NCI-H82 (cell line): Measurements from ENCODE around the gene TIMM21.

Experiments
- DNase-seq: peaks from one replicate; lab custom pipeline; 2025; lab: John Stamatoyannopoulos, UW

TIMM21 gene

GRCh38 chr18:74194691-74195090 is 46.4 kb downstream of the TIMM21 start:
- DNase-seq: no peak

DNA sequence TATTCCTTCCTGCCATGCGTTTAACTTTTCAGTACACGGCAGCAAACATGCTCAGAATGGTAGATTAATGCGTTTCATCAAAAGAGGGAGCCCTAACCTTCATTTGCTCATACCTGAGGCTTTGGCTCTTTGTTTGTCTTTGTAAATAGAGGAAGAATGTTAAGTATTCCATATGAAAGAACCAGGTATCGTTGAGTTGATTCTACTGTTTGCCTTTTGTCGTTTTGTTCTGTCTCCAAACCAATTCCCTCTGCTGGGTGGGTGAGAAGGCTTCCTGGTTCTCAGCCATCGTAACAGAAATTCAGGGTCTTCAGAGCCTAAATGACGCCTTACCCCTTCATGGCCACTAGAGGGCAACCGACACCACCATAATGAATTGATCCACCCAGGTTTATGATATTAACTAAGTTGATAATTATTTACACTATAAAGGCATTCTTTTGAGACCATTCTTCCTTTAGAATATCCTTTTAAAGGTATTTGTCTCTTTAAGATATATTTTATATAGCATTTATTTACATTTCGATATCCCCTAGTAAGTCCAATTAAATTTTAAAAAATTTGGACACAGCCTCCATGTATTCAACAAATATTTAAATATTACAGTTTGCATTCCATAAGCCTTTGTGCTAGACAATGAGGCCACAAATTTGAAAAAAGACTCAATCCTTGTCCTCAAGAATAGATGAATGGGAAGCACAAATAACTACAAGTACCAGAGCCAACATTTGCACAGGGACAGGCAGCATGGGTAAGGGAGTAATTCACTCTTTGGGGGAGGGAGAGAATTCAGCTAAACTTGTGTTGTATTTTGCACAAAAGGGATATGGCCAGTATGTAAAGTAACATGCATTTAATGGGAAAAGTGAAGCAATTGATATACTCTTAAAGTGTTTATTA is 48.1 kb downstream of the TIMM21 start:
- DNase-seq: peak; percentile 72

DNA sequence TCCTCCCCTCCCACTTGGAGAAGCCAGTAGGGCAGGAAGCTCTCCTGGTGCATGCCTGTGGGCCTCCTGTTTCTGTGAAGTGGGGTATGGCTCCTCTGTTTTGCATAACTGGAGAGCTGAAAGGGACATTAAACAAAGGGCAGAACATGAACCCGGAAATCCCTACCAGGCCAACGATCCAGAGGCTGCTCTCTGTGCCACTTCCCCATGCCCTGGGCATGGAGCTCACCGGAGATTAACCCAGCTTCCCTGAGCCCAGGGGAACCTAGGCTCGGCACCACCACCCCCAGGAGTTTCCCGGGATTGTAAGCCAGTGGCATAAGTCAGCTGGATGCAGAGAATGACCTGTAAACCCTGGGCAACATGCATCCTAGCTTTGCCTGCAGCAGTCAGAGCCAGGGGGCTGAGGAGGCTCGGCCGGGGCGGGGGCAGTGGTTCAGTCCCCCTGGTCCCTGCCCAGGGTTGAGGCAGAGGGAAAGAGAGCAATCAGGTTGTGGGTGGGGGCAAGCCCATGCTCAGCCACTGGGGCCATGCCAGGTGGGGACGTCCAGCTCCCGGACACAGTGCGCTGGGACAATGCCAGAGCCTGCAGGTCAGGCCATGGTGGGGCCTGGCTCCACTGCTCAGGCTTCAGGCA is 49.5 kb downstream of the TIMM21 start:
- DNase-seq: no peak

- DNase-seq: no peak
These were observed 50.1 kb downstream of the TIMM21 start for GRCh38 chr18:74198453-74198852.

DNA sequence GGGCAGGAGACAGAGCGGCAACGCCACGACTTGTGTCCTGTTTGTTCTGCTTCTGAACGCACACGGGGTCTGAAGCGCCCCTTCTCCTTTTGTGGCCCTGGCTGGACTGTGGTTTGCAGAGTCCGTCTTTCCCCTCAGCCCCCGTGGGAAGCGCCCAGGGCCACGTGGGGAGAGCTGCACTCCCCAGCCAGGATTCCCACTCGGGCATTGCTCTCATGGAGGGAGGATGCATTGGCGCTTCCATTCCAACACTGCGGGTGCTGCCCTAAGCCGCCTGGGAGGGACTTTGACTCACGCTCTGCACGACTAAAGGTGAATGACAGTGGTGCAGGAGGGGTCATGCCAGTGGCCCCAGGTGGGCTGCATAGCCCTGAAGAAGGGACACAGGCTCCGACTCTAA is 52.5 kb downstream of the TIMM21 start:
- no peak for DNase-seq

- no peak for DNase-seq
These were observed 55.5 kb downstream of the TIMM21 start for GRCh38 chr18:74203811-74204210.

- peak; percentile 4 for DNase-seq
These were observed 56.3 kb downstream of the TIMM21 start for GRCh38 chr18:74204526-74205152.
